ENCODE results near the gene LZTR1.
"Not testable (repeated sequence)": the region's sequence is repeated elsewhere in the genome, so short reads cannot be mapped to it uniquely, and the experiment has no call there.

Gene LZTR1

DNA sequence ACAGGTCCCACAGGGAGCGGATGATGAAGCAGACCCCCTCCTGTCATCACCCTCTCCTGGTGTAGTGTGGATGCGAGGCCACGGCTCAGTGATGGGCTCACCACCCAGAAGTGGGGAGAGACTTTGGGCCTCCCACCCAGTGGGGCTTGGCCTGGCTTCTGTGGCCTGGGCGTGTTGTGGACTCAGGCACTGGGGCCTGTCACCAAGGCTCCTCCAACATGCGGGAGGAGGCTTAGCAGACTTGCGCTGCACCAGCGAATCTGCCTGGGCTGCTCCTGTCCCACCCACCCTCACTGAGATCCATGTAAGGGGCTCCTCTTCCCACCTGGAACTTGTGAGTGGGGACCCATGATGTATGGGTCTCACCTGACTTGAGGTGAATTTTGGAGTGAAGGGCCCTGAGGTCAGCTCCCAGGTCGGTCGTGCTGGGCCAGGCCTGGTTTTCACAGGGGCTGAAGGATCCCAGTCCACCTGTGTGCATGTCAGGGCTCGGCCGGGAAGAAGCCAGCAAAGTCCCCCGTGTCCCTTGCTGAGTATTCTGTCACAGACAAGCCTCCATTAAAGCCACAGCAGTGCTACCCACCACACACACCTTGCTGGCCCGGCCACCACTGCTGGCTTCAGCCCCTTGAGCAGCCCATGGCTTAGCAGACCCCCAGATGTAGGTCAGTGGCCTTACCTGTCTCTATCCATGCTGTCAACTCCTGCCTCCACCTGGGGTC is 15.6 kb downstream of the LZTR1 start:
- no peak for DNase-seq

DNA sequence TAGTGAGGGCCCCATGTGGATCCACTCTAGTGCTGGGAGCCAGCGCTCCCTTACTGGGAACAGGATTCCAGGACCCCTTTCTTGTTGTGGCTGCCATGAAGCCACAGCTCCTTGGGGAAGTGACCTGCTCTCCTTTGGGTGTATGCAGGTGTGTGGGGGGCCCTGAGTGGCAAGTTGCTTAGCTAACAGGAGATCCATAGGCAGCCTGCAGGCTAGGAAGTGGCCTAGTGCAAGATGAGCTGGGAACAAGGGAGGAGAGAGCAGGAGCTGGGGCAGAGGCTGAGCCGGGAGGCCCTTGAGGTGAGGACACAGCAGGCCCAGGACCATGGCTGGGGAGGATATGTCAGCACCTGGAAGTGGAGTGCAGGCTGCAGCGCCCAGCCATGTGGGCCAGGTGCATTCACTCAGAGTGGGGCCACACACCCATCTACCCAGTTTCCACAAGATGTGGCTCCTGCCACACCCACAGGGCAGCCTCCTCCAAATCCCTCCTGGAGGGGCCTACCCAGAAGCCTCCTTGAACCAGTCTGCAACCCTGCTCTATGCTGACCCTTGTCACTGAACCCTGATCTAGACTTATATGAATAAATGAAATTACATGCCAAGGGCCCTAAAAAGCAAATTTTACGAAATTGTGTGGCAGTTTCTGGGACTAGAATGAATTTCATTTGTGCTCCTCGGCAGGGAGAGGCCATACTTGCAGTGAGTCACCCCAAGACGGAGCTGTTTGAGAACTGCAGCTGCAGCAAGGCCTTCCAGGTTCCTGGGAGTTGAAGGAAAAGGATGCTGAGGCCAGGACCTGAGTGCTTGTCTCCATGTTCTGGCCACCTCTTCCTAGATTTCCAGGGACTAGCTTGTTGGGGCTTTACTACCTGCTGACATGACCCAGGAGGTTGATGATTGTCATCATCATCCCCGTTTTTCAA is 16.6 kb downstream of the LZTR1 start:
- DNase-seq, result no peak

DNA sequence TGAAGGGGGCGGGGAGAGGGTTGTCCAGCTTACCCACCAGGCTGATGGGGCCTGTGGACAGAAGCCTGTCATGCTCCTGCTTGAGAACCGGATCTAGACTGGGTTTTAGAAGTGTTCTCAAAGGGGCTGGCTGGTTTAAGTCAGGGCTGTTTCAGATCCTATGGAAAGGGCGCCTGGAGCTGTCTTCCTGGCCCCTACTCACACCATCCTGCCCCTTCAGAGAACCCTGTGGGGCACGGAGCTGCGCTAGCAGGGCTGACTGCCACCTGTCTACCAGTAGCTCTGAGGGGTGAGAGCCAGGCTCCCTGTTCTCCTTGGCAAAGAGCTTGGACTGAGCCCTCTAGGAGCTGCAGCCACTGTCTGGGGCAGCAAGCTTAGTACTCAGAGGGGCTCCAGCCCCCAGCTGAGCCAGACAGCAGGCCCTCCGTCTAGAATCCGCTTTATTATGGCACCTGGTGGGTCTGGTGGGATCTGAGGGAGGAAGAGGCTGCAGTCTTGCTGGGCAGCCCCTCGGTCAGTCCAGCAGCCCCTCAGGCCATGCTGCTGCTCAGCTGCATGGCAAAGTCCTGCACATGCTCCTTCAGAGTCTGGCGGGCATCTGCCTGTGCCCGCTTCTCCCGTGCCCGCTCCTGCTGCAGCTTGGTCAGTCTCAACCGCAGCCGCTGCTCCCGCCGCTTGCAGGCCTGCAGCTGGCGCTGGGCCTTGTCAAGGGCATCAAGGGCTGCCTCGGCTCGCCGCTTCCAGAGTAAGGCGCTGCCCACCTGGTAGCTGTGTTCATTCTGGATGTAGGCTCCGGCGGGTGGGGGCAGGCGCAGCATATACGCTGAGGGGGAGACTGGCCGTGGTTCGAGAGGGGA is 17.5 kb downstream of the LZTR1 start:
- no peak for DNase-seq

DNA sequence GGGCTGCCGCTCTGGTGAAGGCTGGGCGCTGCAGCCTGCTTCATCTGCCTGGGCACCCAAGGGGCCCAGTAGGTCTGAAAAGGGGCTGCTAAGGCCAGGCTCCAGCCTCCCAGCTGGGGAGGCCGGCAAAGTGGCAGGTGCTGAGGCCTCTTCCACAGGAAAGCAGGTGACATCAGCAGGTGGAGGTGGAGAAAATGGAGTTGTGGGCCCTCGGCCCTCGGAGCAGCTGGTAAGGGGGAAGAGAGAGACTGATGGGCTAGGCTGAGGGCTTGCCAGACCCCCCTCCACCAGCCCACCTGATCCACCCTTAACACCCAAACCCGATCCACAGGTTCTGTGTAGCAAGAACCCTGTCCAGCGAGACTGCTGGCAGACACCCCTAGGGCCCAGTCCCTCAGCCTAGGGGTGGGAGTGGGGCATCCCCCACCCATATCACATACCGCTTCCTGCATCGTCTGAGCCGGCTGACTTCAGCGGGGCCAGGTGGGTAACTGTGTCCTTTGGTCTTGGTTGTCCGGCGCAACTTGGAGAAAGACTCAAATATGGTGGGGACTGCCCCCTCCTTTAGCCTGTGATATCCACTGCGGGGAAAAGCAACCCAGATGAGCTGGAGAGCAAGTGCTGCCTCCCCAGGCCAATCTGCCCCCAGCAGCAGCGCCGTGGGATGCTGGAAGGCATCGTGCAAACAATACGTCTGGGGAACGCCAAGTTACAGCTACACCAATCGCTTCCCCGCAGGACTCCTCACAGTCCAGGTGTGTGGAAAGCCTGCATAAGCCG is 18.3 kb downstream of the LZTR1 start:
- DNase-seq, result peak in 1 of 2 experiments; percentile 26

DNA sequence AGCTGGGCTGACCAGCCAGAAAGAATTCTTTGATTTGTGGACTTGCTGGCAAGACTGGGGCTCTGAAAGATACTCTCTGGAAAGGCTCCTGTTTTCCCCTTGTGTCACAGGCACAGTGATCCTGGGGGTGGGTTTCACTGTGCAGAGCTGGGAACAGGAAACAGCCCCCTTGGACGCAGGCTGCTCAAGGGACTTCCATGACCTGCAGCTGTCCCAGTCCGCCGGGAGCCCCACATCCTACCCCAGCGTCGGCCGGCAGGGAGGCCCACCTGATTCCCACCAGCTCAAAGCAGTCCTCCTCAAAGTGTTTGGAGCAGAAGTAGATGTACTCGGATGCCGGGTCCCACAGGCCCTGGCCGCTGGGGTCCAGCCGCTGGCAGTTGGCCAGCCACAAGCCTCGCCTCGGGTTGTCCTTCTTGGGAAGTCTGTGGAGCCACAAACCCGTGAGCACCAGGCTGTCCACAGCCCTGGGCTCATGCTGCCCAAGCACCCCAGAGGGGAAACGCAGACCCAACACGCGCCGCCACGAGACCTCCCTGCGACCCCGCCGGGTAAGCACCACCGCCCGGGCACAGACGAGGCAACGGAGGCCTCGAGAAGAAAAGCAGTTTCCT is 19.0 kb downstream of the LZTR1 start:
- DNase-seq, result no peak

DNA sequence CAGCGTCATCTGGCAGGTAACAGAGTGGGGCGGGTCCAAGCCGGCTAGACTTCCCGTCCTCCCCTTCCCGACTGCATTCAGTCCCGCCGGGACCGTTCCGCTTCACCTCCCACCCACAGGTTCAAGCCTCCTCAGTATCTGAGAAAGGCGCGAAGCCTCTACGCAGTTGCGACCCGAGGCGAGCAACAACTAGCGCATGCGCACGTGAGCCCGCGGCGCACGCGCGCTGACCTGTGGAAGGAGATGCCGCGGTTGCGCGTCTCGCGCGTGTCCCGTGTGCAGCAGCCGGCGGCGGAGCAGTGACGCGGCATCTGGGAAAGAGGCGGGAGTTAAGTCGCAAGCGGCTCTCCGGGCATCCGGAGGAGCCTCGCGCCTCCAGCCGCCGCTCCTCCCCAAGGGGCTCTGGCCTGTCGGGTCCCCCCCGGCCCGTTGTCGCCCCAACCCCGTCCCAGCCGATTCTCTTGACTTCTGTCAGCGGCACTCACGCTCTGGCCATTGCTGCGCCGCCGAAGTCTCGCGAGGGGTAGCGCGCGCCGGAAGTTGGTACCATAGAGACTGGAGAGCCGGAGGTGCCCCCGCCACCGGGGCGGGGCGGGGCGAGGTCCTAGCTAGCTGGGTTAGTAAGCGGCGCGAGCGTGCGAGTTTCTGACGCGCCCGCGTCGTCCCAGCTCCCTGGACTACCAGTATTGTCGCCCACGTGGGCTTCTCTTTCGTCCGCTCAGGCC is 19.7 kb downstream of the LZTR1 start, which contains the start of gene THAP7:
Gene THAP7, minus strand, starts transcription at position 518 of the 725 bp plus-strand sequence. Its CDS starts 207 bp downstream, at position 311.
- peak; percentile 97 to 98 for DNase-seq

DNA sequence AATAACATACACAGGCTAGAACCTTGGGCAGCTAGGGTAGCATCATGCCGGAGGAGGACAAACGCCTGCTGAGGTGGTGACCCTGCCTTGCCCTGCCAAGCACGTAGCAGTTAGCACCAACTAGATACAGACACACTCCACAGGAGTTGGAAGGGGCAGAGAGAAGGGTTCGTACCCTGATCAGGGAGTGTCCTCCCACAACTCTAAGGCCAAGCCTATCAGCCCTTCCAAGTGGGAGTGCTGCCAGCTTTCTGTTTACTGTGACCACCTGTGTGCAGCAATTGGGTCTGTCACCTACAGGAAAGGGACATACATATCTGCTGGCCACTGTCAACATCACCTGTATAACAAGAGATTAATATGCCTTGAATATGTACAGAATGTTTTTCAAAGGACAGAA is 21.7 kb downstream of the LZTR1 start:
- no peak for DNase-seq

DNA sequence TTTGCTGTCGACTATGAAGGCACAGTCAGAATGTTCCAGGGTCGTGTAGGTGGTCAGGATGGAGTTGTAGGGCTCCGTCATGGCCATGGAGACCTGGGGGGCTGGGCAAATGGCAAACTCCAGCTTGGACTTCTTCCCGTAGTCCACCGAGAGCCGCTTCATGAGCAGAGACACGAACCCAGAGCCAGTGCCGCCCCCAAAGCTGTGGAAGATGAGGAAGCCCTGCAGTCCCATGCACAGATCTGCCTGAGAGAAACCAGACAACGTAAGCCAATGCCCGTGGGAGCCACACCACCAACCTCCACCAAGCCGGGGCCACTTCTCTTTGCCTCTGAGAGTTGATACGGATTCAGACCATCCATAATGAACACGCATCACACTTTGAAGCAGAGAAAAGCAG is 27.1 kb downstream of the LZTR1 start:
- DNase-seq, result not testable (repeated sequence)

DNA sequence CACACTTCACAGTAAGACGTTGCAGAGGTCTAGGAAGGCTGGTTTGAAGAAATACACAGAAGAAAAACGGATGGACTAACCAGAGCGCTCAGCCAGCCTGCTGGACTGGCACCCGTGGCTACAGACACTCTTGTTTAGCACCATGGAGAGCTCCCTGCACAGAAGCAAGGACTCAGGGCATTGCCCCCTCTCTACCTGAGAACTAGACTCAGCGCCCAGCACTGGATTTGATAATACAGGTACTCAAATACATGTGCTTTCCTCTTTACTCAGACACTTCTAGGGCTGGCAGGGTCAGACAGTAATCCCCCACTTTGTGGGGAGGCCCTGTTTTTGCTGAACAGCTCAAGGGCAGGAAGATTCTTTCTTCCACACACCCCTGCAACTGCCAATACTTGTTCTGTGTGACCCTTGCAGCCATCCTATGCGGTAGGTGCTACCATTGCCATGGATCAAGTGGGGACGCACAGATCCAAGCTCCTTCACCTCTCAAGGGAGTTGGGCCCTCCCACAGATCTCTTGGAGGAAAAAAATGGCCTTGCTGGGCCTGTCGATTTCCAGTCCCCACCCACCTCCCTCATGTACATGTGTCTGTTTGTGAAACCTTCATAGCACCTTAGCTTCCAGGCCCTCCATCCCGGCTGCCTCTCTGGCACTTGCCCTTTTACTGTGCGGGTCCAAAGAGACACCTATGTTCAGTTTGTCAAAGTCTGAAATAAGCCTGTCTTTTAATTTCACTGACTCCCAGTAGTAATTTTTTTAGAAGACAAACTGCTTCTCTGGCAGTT is 27.7 kb downstream of the LZTR1 start:
- no peak for DNase-seq

DNA sequence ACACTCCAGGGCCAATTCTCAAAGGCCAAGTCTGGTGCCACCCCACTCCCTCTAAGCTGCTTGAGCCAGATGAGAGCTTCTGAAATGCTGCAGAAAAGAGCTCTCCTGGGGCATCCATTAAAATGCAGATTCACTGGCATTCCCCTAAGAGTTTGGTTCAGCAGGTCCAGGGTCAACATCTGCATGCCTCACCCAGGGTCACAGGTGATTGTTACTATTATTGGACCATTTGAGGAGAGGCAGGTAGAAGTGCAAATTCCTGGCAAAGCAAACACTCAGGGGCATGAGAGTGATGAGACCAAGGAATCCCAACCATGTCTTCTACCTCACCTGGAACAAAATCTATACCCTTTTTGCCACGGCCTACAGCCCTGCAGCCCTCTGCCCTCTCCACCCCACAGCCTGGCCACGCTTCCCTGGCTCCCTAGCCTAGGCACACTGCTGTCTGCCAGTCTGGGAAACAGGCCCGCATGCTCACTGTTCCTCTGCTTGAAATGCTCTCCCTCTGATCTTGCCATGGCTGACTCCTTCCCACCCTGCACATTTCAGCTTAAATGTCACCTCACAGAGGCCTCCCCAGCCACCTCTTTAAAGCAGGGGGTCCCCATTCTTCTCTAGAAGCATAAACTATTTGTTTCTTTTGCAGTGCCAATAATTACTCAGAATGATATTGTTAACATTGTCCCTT is 28.5 kb downstream of the LZTR1 start:
- DNase-seq, result no peak

DNA sequence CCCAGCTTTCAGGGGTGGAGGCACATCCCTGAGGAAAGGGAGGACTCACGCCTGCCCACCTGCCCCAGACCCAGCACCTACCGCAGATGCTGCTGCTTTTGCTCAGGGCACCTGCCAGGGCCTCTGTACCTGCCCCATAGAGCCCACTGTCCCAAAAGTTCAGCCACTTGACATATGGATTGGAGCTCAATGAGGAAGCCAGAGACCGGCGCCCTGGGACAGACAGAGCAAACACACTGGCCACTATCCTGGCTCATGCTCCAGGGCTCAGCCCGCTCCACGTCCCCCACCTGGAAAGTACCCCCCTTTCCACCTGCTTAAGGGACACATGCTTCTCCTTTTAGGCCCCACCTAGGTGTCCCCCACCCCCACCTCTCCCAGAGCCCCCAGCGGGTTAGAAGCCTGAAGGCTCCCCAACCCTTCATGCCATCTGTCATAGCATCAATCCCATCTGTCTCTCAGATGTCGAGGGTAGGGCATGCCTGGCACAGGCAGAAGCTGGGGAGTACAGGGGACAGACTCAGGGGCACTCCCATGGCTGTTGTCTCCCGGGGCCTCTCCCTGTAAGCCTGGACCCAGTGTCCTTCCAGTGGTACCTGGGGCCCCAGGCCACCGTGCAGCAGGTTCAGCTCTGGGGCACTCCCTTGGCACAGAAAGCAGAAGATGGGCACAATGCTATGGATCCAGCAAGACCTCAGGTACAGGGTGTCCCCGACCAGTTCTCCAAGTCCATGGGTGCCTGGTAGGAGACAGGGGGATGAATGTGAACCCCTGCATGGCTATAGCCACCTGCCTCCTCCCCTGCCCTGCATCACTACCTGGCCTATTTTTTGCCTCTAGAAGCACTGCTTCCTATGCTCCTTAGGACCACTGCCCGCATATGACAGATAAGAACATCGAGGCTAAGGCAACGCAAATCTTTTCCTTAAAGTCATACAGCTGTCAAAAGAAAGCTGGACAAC is 30.6 kb downstream of the LZTR1 start:
- no peak for DNase-seq

DNA sequence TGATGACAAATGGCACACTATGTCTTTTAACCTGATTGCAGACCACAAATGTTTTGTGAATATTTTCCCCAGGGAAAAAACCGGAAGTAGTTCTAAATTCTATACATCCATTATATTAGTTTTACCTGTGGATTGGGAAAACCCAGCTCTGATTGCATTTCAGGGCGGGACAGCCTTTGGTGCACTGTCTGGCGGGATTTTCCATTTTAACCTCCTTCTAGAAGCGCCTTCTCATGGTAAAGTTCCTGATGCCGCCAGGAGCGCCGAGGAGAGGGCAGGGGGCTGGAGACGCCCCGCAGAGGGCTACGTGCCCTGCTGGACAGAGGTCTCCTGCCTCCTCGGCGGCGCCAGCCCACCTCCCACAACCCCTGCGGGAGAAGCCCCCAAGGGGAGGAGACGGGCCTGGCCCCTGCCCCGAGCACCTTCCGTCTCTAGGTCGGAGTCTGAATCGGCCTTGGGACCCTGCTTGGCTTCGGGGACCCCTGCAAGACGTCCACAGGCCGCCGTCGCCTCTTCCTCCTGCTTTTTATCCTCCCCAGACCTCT is 31.6 kb downstream of the LZTR1 start:
- DNase-seq, result no peak

DNA sequence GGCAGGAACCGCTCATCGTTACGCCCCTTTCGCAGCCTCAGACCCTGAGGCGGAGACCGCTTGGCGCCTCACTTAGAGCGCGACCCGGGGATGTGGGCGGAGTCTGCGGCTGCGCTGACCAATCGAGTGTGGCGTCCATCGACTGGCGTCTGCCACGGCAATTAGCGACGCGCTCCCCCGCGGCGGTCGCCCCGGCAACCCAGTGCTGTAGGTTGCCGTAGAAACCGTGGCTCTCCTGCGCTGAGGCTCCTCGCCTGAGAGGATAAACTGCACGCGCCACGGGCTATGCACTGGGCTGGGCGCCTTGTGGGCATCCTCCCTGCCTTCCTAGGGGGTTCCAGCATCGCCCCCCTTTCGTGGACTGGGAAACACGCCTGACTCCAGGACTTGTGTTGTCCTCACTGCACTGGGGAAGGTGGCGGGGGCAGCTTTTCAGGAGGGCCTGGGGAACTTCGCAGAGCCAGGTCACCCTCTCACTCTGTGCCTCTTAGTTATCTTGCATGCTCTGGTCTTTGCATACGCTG is 32.2 kb downstream of the LZTR1 start:
- peak; percentile 89 to 92 for DNase-seq

DNA sequence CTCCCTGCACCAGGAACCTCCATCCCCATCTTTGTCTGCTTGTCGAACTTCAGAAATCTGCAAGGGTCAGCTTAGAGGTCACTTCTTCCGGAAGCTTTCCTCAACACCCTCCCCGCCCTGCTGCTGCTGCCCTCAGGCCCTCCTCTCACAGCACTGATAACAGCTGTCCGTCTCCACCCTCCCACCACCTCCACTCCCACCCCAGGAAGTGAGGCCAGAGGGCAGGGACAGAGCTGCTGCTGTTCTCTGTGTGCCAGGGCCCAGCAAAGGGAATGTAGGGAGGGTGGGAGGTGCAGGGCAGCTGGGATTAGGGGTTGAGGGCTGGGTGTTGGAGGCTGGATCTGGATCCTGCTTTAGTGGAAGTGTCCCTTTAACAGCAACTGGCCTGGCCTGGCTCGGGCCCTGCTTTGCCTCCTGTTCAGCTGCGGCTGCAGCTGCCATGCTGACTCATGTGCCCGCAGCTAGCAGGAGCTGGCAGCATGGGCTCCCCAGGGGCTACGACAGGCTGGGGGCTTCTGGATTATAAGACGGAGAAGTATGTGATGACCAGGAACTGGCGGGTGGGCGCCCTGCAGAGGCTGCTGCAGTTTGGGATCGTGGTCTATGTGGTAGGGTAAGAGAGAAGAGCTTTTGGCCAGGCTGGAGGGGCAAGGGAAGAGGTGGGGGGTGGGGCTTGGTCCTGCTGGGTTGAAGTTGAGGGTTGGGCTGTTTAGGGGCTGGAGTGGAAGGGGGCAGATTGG is 32.8 kb downstream of the LZTR1 start, which contains the start of gene P2RX6:
Gene P2RX6, plus strand, starts transcription at position 440 of the 740 bp plus-strand sequence. Its CDS starts 10 bp downstream, at position 450.
- DNase-seq, result no peak

DNA sequence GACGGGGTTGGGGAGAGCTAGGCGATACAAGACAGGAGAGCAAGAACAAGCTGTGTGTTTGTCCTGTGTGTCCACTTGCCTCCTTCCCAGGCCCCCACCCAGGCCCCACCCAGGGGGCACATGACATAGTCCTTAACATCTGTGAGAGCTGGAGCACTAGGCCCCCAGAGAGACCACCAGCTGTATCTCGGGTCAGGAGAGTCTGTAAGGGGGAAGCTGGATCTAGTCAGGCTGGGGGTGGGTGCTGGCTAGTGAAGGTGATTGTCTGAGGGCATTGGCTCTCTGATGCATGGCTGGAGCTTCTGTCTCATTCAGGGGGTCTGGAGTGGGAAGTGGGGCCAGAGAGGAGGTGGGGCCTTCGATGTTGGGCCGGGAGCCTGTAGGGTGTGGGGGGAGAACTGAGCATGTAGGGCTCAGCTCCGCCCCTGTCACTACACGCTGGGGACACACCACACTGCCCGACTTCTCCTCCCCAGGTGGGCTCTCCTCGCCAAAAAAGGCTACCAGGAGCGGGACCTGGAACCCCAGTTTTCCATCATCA is 33.4 kb downstream of the LZTR1 start:
- no peak for DNase-seq

DNA sequence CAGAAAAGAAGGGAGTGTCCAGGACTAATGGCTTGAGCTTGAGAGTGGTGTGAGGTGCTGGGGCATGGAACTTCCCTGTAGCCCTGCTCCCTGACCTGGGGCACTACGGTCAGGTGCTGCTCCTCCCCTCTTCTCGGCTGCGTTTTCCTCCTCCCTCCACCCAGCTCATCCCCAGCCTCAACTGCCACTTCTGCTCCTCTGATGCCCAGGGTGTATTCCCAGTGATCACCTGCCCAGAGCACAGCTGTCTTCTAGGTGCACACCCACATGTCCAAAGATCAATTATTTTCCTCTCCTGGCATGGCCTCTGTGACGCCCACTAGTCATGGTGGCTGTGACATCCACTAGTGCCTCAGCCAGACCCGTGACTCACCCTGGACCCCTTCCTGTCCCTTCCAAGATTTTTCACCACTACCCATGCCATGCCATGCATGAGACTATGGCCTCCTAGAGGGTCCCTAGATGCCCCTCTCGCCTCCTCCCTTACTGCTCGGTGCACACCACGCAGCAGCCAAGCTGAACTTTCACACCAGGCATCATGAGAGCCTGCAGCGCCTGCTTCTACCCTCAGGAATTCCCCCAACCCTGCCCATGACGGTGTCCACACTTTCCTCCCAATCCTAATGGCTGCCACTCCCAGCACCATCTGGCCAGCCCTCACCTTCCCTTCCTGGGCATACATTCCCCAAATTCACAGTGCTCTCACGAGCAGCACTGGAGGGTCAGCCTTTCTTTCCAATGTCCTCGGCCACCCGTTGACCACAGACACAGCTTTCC is 34.7 kb downstream of the LZTR1 start:
- no peak for DNase-seq

All from activated CD4-positive, alpha-beta T cell treated with anti-CD3 and anti-CD28 coated beads, Interleukin-2, amount 50 U/mL, for 48 hours (primary cell).